Fibroblast of the conjunctiva (primary cell): ENCODE measurements around the gene TAF10.

Experiments
- DNase-seq: peaks from one replicate; pipeline ENCODE4 v3.0.0-alpha.2; 2010; ENCODE audit warnings: low read depth

TAF10 gene

GRCh38 chr11:6608726-6609501, 3.1 kb downstream of the TAF10 start:
- DNase-seq, result no peak

GRCh38 chr11:6608011-6608410, 4.0 kb downstream of the TAF10 start:
- no peak for DNase-seq

- no peak for DNase-seq
Observed at GRCh38 chr11:6607190-6607795, 4.7 kb downstream of the TAF10 start.

DNA sequence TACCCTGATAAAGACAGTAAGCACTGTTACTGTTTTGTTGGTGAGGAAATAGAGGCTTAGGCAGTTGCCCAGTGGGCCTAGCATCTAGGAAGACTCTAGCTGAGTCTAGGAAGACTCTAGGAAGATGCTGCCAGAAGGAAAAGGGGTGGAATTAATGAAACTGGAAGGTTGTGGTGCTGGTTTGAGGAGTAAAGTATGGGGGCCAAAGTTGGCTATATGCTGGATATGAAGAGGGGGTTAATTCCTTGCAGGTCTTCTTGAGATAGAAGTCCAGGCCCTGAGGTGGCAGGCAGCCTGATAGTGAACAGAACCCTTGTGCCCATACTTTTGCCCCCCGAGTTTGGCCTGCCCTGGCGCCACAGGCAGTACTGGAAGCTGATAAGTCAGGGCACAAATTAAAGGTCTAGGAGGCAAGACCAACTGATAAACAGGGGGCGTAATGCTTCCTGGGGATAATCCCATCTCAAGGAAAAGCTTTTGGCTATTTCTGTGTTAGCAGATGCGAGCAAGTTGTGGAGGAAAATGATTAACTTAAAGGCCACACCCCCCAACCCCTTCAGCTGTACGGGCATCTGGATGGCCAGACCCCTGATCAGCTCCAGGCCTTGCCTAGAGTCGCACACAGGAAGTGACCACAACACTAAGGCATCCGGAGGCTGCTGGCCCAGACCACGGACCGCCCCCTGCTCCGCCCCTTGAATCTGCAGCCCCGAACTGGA, 5.4 kb downstream of the TAF10 start:
- DNase-seq, result peak; percentile 89

- no peak for DNase-seq
Observed at GRCh38 chr11:6604790-6605189, 7.2 kb downstream of the TAF10 start.

DNA sequence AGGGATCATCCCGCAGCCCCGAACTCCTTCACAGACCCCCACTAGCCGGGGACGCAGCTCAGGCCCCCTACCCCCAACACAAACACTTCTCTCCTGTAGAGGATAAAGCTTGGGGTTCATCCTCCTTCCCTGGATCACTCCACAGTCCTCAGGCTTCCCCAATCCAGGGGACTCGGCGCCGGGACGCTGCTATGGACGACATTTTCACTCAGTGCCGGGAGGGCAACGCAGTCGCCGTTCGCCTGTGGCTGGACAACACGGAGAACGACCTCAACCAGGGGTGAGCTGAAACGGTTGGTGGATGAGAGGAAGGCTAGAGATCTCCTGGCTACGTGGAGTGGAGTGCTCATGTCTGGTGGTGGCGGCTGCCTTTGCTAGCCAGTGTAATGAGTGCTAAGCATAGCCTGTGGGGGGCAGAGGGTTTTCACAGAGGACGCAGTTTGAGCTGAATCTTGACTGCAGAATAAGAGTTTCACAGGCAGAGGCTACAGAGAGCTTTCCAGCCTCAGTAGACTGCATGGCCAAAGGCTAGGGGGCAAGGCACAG, 7.9 kb downstream of the TAF10 start:
- DNase-seq, result peak; percentile 43

DNA sequence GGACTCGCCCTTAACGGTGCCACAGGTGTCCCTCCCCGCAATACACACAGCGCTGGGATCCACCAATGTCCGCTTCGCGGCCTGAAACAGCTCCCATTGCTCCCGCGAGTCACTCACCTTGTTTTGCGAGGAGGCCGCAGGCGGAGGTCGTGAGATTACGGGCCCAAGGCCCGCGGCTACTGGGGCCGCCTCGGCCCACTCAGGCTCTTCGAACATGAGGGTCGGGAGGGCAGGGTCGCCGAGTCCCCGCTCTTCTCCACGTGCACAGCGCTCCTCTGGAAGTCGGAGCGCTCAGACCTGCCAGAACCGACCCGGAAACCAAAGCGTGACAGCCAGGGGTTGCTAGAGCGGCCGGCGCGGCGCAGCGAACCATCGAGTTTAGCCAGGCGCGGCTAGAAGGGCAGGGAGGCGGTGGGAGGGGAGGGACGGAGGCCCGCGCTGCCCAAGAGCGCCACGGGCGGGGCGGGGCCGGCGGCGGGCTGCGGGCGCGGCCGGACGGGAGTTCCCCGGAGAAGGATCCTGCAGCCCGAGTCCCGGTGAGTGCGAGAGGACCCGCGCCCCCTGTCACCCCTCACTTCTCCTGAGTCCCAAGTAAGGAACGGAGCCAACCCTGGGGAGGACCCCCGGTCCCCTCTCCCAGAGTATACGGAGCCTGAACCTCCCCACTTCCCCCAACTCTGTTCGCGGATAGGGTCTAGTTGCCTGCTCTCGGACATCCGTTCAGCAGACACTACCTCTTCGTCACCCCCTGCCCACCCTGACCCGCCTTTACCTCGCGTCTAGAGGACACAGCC, 8.5 kb downstream of the TAF10 start, which contains the start of the genes ILK and RRP8:
Gene ILK, plus strand, starts transcription at position 488 of the 794 bp plus-strand sequence. CDS start 498 bp downstream, outside the sequence.
Gene RRP8, minus strand, starts transcription at position 330 of the 794 bp plus-strand sequence. Its CDS starts 114 bp downstream, at position 216.
- DNase-seq, result peak; percentile 69

DNA sequence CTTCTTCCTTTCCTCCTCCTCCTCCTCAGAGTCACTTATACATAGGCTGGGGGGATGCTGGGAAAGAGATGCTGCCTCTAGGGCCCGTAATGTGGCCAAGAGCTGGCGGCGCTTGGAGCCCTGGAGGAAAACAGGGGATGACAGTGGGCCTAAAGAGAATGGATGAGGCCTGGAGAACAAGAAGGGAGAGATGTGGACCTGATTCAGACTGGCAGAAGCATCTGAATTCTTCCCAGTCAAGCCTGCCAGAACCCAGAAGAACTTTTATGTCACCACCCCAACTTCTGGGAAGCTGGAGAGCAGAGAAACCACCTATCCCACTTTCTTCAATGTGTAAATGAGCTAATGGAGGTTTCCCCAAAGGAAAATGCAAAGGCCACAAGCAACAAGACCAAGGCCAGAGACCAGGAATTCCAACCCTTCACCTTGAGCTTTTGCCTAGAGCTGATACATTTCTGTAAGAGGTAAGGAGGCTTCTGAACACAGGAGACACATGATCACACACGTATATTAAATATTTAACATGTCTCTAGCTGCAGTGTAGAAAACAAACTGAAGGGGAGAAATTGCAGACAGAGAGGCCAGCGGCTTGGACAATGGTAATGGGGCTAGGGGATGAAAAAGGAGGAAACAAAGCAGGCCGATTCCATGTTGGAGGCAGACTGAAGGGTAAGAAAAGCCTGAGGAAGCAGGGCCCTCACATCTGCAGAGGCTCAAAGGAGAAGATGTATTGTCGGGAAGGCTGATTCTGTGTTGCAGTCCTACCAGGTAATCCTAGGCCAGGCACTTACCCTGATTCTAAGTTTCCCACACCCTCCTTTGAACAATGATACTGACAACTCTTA, 9.7 kb downstream of the TAF10 start:
- DNase-seq, result no peak

- DNase-seq, result no peak
Observed at GRCh38 chr11:6601041-6601461, 11.0 kb downstream of the TAF10 start.

- DNase-seq, result no peak
Observed at GRCh38 chr11:6599881-6600390, 12.1 kb downstream of the TAF10 start.

- no peak for DNase-seq
Observed at GRCh38 chr11:6599449-6599848, 12.6 kb downstream of the TAF10 start.

- DNase-seq, result no peak
Observed at GRCh38 chr11:6598555-6598954, 13.5 kb downstream of the TAF10 start.

- DNase-seq, result no peak
Observed at GRCh38 chr11:6596239-6596877, 15.7 kb downstream of the TAF10 start.

- no peak for DNase-seq
Observed at GRCh38 chr11:6594142-6594768, 17.8 kb downstream of the TAF10 start.

- no peak for DNase-seq
Observed at GRCh38 chr11:6588018-6588417, 24.0 kb downstream of the TAF10 start.

DNA sequence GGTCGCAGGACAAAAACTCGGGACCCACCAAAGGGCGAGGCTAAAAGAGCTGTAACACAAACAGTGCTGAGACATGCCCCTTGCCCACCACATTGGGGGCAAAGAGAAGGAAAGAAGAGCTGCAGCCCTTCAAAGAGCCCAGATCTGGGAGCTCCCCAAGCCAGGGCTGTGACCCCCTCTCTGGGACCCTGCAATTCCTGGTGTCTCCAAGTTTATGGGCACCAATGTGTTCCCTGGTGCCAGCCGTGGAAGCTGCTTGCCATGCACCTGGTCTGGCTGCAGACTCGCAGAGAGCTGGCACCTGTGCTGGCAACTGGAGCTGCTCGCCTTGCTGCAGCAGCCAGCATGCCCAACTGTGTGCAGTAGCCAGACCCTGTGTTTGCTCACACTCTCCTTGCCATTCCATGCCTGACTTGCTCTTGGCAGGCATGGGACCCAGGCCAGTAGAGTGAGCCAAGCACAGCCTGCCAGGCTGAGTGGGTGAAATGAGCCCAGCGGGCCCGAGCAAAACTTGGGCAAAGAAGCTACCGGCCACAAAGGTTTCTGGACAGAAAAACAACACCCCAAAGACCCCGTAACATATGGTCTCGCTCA, 24.6 kb downstream of the TAF10 start:
- no peak for DNase-seq

- DNase-seq, result no peak
Observed at GRCh38 chr11:6586434-6587359, 25.3 kb downstream of the TAF10 start.

DNA sequence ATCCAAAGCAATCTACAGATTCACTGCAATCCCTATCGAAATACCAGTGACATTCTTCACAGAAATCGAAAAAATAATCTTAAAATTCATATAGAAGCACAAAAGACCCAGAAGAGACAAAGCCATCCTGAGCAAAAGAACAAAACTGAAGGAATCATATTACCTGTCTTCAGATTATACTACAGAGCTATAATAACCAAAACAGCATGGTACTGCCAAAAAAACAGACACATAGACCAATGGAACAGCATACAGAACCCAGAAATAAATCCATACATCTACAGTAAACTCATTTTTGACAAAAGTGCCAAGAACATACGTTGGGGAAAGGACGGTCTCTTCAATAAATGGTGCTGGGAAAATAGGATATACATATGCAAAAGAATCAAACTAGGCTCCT, 27.5 kb downstream of the TAF10 start:
- DNase-seq, result no peak
